Chondrocyte (in vitro differentiated cells): Measurements from ENCODE around the gene SMARCA4. TPM values are rescaled to one million over a fixed set of nuclear protein-coding genes. Genes with fewer than 3 reads are reported as not detected.

Source experiments
- DNase-seq: peaks from one replicate; pipeline ENCODE4 v3.0.0; 2021; ENCODE audit warnings: mixed read lengths, low spot score
- H3K27ac Mint-ChIP-seq: one replicate; pipeline ENCODE4 v1.8.0; 2021; ENCODE audit warnings: mild to moderate bottlenecking, moderate library complexity, mixed read lengths; ENCODE audit not compliant: unreplicated experiment
- H3K27me3 Mint-ChIP-seq: 2 replicates; pipeline ENCODE4 v1.8.0; 2021; ENCODE audit warnings: low read depth, mixed read lengths
- H3K36me3 Mint-ChIP-seq: 2 replicates; pipeline ENCODE4 v1.8.0; 2021; ENCODE audit warnings: low read depth, mixed read lengths
- H3K4me1 Mint-ChIP-seq: 2 replicates; pipeline ENCODE4 v1.8.0; 2021; ENCODE audit warnings: low read depth, mild to moderate bottlenecking, mixed read lengths
- H3K4me3 Mint-ChIP-seq: one replicate; pipeline ENCODE4 v1.8.0; 2021; ENCODE audit warnings: mild to moderate bottlenecking, moderate library complexity, mixed read lengths; ENCODE audit not compliant: unreplicated experiment
- H3K9me3 Mint-ChIP-seq: 2 replicates; pipeline ENCODE4 v1.8.0; 2021; ENCODE audit warnings: low read depth, mixed read lengths
- CTCF ChIP-seq: fragments of 200-600 bp; sonication (generic); IDR thresholded peaks from 2 replicates; pipeline ENCODE4 v1.5.0; 2021; ENCODE audit warnings: antibody characterized with exemption, mild to moderate bottlenecking, moderate library complexity
- total RNA-seq: library from RNA; stranded (reverse); gene quantifications from 3 replicates; pipeline ENCODE4 v1.2.1, GENCODE V29; 2021

SMARCA4 gene
- total RNA-seq, 1 donor from 2014 or later = 107 TPM

GRCh38 chr19:11019824-11020223 is 59.0 kb downstream of the SMARCA4 start:
- Mint-ChIP-seq H3K4me3 (no peak overlapping the region), H3K27me3 (no peaks in the 10 kb centered on the region), H3K27ac (no peak overlapping the region), H3K9me3 (no peaks in the 10 kb centered on the region), H3K4me1 (peaks cover 10% of the 10 kb centered on the region), H3K36me3 (peaks cover 45% of the 10 kb centered on the region)
- TF ChIP-seq CTCF = no peak
- no peak for DNase-seq

DNA sequence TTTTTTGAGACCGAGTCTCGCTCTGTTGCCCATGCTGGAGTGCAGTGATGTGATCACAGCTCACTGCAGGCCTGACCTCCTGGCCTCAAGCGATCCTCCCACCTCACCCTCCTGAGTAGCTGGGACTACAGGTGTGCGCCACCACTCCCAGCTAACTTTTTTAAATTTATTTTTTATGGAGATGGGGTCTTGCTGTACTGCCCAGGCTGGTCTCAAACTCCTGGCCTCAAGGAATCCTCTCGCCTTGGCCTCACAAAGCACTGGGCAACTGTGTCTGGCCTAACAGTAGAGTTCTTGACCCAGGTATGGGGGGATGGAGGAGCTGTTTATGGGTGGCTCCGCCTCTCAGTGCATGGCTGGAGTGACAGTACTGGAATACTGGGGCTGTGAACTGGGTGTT is 59.6 kb downstream of the SMARCA4 start:
- no peak for TF ChIP-seq CTCF
- H3K36me3 Mint-ChIP-seq = peaks cover 42% of the 10 kb centered on the region
- no peak overlapping the region for H3K27ac Mint-ChIP-seq

GRCh38 chr19:11020982-11021759 is 60.3 kb downstream of the SMARCA4 start:
- Mint-ChIP-seq H3K27ac (no peak overlapping the region), H3K36me3 (peaks cover 48% of the 10 kb centered on the region), H3K9me3 (no peaks in the 10 kb centered on the region), H3K4me3 (no peak overlapping the region), H3K4me1 (peaks cover 10% of the 10 kb centered on the region), H3K27me3 (no peaks in the 10 kb centered on the region)
- no peak for DNase-seq
- TF ChIP-seq CTCF = no peak

More for the DNA sequence above, 59.6 kb downstream of the SMARCA4 start:
- no peak overlapping the region for H3K4me3 Mint-ChIP-seq
- no peak for DNase-seq
- H3K9me3 Mint-ChIP-seq = no peaks in the 10 kb centered on the region
- peaks cover 10% of the 10 kb centered on the region for H3K4me1 Mint-ChIP-seq
- no peaks in the 10 kb centered on the region for H3K27me3 Mint-ChIP-seq

GRCh38 chr19:11021760-11022144 is 60.9 kb downstream of the SMARCA4 start:
- Mint-ChIP-seq H3K4me1 (peaks cover 10% of the 10 kb centered on the region), H3K9me3 (no peaks in the 10 kb centered on the region), H3K36me3 (peaks cover 44% of the 10 kb centered on the region), H3K27ac (no peak overlapping the region), H3K27me3 (no peaks in the 10 kb centered on the region), H3K4me3 (no peak overlapping the region)
- no peak for TF ChIP-seq CTCF
- no peak for DNase-seq

DNA sequence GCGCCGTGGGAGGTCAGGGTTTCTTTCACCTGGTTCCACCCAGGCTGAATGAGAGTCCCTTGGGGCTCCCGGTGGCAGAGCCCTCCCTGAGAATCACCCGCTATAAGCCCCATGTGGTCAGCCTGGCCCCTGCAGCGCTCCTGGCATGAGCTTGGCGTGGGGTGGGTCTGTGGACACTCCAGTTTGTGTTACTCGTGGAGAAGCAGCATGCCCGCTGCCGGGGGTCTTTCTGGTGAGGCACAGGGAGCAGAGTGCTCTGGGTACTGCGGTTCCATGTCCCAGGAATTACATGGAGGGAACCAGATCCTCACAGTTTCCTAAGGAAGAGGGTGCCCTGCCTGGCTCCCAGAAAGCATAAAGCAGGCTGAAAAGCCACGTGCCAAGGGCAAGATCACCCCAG is 62.2 kb downstream of the SMARCA4 start:
- Mint-ChIP-seq H3K27me3 (no peaks in the 10 kb centered on the region), H3K36me3 (peaks cover 42% of the 10 kb centered on the region), H3K9me3 (no peaks in the 10 kb centered on the region), H3K4me3 (no peak overlapping the region), H3K27ac (no peak overlapping the region), H3K4me1 (peaks cover 7% of the 10 kb centered on the region)
- TF ChIP-seq CTCF = no peak
- DNase-seq = no peak
